Measurements from ENCODE around the gene LENEP. TPM values are rescaled to one million over a fixed set of nuclear protein-coding genes. Genes with fewer than 3 reads are reported as not detected.

Gene LENEP
- total RNA-seq, 1 experiment from 2014 or later, result 0.50 TPM

GRCh38 chr1:154944401-154945159 is 48.8 kb upstream of the LENEP start:
- CTCF ChIA-PET, result interaction anchor here (0.6 to 1.4 kb wide), 7 partner anchors 44 to 246 kb away, joined by 3 to 8 read pairs (median 4); no protein-coding TSS in a partner anchor
- TF ChIP-seq CTCF (IDR thresholded peaks at IDR 0.05; ENCODE audit: insufficient read depth in 1 of 2, low read depth in 1 of 2, low read length in 1 of 2, severe bottlenecking in 1 of 2, unreplicated experiment in 1 of 2), result no peak
- no peaks in the 10 kb centered on the region for H3K27me3 ChIP-seq (replicated peaks; ENCODE audit: control insufficient read depth, insufficient read depth, low read length)
- H3K36me3 Mint-ChIP-seq (ENCODE audit: insufficient read depth, unreplicated experiment), result no peaks in the 10 kb centered on the region
- DNase-seq, result peak in 1 of 2 experiments; percentile 68
- H3K4me3 Mint-ChIP-seq (ENCODE audit: unreplicated experiment), result no peak overlapping the region
- H3K9me3 Mint-ChIP-seq (ENCODE audit: unreplicated experiment), result no peaks in the 10 kb centered on the region
- intact Hi-C loops (cut with micrococcal nuclease; ENCODE audit: unreplicated experiment), result loop anchor here (2.0 kb wide), 1 partner anchor 38 kb away; no protein-coding TSS in a partner anchor
- no peaks in the 10 kb centered on the region for H3K9me3 ChIP-seq
- H3K36me3 ChIP-seq (ENCODE audit: control insufficient read depth, insufficient read depth, low read length), result no peaks in the 10 kb centered on the region
- no peak overlapping the region for H3K27ac Mint-ChIP-seq (ENCODE audit: unreplicated experiment)
- H3K4me1 ChIP-seq, result peaks cover 13% of the 10 kb centered on the region
- BruUV-seq (replicated peaks), result no TSS peak
- no peak overlapping the region for H3K4me3 ChIP-seq (ENCODE audit: low read depth, low read length)
- H3K27me3 Mint-ChIP-seq (ENCODE audit: insufficient read depth, unreplicated experiment), result no peaks in the 10 kb centered on the region
- POLR2A ChIA-PET, result interaction anchor here (0.5 to 1.7 kb wide), 4 partner anchors 28 to 385 kb away, joined by 3 to 7 read pairs (median 5); no protein-coding TSS in a partner anchor
- H3K4me1 Mint-ChIP-seq (ENCODE audit: low read depth, unreplicated experiment), result peaks cover 14% of the 10 kb centered on the region

GRCh38 chr1:154945160-154945961 is 48.0 kb upstream of the LENEP start:
- CTCF ChIA-PET, result interaction anchor here (0.8 to 1.4 kb wide), 2 partner anchors 43 to 72 kb away, joined by 5 read pairs; no protein-coding TSS in a partner anchor
- no peak for TF ChIP-seq CTCF (IDR thresholded peaks at IDR 0.05; ENCODE audit: insufficient read depth in 1 of 2, low read depth in 1 of 2, low read length in 1 of 2, severe bottlenecking in 1 of 2, unreplicated experiment in 1 of 2)
- peaks cover 13% of the 10 kb centered on the region for H3K4me1 ChIP-seq
- intact Hi-C loops (cut with micrococcal nuclease; ENCODE audit: unreplicated experiment), result loop anchor here (2.0 kb wide), 1 partner anchor 39 kb away; no protein-coding TSS in a partner anchor
- BruUV-seq (replicated peaks), result TSS peak; percentile 57
- no peaks in the 10 kb centered on the region for H3K9me3 ChIP-seq
- H3K27me3 ChIP-seq (replicated peaks; ENCODE audit: control insufficient read depth, insufficient read depth, low read length), result no peaks in the 10 kb centered on the region
- Mint-ChIP-seq H3K27ac (ENCODE audit: unreplicated experiment) (no peak overlapping the region), H3K4me3 (ENCODE audit: unreplicated experiment) (no peak overlapping the region), H3K9me3 (ENCODE audit: unreplicated experiment) (no peaks in the 10 kb centered on the region), H3K36me3 (ENCODE audit: insufficient read depth, unreplicated experiment) (no peaks in the 10 kb centered on the region), H3K27me3 (ENCODE audit: insufficient read depth, unreplicated experiment) (no peaks in the 10 kb centered on the region), H3K4me1 (ENCODE audit: low read depth, unreplicated experiment) (peaks cover 14% of the 10 kb centered on the region)
- H3K4me3 ChIP-seq (ENCODE audit: low read depth, low read length), result no peak overlapping the region
- DNase-seq, result no peak
- H3K36me3 ChIP-seq (ENCODE audit: control insufficient read depth, insufficient read depth, low read length), result no peaks in the 10 kb centered on the region
- POLR2A ChIA-PET, result interaction anchor here (0.7 to 1.7 kb wide), 3 partner anchors 27 to 183 kb away, joined by 4 to 7 read pairs (median 4); no protein-coding TSS in a partner anchor

Data from Caco-2 (cell line).